Activated naive CD8-positive, alpha-beta T cell treated with anti-CD3 and anti-CD28 coated beads, Interleukin-2, amount 50 U/mL, for 16 hours (primary cell): Measurements from ENCODE around the gene PPFIA1.
"Not testable (repeated sequence)": the region's sequence is repeated elsewhere in the genome, so short reads cannot be mapped to it uniquely, and the experiment has no call there.

Source experiments
- DNase-seq: peaks from one replicate; pipeline ENCODE4 v3.0.0-alpha.2; 2020; ENCODE audit warnings: low read depth, low spot score

The PPFIA1 gene

GRCh38 chr11:70394211-70394950, 123.9 kb downstream of the PPFIA1 start:
- no peak for DNase-seq

GRCh38 chr11:70397336-70397982, 127.0 kb downstream of the PPFIA1 start:
- no peak for DNase-seq

DNA sequence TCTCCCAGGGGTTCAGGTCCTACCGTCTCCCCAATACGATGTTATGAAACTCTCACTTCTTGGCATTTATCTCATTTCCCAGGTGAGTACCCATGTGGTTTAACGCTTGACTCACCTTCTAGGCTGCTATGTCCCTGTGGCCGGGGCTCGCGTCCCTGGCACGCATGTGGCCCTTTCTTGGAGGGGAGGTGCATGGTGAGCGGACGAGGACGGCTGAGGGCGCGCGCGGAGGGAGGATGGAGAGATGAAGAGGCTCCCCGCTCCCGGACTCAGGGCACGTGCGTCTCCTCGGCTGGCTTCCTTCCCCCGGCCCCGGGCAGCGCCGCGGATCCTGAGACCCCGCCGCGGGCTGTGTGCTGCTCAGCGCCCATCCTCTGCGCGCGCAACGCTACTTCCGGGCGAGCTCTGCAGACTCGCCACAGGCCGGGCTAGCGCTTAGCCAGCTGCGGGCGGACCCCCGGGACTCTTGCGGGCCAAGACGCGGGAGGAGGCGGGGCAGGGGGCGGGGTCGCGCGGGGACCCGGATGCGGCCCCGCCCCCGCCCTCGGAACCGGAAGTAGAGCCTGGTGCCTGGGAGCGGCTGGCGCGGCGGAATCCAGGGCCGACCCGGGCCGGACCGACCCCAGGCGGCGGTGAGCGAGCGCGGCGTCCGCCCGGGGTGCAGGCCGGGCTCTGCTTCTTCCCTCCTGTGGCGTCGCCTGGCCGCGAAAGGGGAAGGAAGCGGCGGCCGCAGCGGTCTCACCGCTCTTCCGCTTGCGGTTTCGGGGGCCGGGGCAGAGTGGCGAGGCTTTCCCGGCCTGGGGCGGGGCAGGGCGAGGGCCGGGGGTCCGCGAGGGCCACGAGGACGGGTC, 127.7 kb downstream of the PPFIA1 start, which contains the start of gene CTTN:
CTTN (plus strand) TSS at position 547 of the 851 bp plus-strand sequence. CDS start 8,769 bp downstream, outside the sequence.
- DNase-seq, result peak; percentile 48

GRCh38 chr11:70398834-70399680, 128.6 kb downstream of the PPFIA1 start:
- no peak for DNase-seq

DNA sequence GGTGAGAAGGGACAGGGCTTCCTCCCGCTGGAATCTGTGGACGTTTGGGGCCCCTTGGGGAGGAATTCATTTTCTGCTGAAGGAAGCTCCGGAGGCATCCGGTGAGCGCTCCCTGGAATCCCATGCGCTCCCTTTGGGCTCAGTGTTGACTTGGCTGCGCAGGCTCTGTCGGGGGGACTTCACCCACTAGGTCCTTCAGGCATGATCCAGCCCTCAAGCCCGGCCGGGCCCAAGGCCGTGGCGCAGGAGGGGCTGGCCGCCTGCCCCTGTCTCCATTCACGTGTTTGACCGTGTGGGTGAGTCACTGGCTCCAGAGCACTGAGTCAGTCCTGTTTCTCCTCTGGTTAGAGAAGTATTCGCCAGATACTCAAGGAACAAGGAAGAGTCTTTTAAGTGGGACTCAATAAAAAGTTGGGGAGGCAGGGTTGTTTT, 129.2 kb downstream of the PPFIA1 start:
- no peak for DNase-seq

DNA sequence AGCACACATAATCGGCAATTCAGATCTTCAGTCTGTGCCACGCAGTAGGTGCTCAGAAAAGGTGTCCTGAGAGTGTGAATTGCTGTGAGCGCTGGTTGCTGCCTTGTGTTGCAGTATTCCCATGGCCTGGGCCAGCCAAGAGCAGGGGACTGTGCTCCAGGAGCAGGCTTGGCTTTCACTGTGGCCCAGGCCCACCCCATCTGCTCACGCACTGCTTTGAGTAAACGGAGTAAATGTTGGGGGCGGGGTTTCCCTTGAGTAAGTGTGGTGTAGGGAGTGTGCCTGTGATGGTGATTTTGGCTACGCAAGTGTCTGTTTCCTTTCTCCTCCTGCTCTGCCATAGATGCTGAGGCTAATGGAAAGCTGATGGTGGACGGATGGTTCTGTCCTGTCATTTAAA, 130.2 kb downstream of the PPFIA1 start:
- no peak for DNase-seq

DNA sequence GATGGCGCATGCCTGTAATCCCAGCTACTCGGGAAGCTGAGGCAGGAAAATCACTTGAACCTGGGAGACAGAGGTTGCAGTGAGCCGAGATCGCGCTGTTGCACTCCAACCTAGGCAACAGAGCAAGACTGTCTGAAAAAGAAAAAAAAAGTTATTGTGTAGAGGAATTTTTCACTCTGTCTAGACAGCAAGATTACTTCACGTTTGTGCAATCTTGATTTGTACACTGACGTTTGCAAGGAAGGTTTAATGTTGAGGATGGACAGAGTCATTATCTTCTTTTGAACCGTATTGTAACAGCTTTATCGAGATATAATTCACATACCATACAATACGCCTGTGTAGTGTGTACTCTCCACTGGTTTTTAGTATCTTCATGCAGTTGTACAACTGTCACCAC, 131.5 kb downstream of the PPFIA1 start:
- DNase-seq, result no peak

- DNase-seq, result no peak
Observed at GRCh38 chr11:70402685-70403084, 132.2 kb downstream of the PPFIA1 start.

DNA sequence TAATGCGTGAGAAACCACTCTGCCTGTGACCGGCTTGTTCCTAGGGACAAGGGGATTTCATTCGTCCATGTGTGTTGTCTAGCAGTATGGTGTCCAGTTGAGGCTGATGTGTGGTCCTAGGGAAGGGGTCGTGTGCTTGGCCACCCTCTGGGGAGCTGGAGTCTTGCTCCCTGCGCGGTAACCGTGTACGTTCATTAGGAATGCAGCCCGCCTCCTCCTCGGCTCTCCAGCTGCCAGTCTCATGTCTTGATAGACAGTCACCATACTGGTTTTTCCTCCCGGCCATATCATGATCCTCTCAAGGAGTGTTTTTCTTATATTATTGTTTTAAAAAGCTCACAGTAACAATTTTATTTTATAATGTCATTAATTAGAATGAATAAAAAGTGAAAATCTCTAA, 133.8 kb downstream of the PPFIA1 start:
- no peak for DNase-seq

DNA sequence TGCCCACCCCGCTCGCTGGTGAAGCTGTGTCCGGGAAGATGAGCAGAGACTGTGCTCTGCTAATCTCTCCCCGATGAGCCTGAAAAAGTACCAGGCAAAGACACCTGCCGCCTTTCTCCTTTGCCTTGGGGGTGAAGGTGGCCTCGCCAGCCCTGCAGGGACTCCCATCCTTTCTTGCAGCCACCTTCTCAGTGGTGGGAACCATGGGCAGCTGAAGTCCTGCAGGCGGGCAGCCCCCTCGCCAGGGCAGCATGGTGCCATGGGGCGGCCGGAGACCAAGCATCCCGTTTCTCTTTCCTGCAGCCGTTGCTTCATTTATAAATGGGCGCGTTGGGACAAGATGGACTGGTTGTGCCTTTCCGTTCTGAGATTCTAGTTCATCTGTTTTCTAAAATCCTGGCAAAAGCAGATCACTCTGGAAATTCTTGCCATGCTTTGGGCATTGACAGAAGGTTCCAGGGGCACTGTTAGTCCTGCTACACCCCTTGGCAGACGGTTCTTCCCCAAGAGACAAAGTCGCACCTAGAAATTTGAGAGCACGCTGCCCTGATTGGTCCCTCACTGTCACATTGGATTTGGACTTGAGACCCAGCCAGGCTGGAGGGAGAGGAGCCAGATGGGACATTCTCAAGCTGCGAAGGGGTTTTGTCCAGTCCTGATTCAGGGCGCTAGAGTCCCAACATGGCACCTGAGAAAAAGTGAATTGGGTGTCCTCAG, 135.3 kb downstream of the PPFIA1 start:
- DNase-seq, result no peak

DNA sequence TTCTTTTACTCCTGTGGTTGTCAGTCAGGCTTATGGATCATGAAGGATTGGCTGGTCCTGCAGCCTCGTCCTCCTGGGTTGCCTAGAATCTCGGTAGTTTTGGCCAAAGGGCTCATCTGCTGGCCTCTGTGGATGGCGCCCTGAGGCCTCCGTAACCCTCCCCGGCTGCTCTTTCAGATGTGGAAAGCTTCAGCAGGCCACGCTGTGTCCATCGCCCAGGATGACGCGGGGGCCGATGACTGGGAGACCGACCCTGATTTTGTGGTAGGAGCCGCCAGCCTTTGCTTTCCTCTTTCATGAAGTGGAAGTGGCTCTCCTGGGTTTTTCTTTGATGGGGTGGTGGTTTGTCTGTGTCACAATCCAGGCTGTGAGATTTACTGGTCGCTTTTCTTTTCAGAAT, 136.6 kb downstream of the PPFIA1 start:
- DNase-seq, result no peak

GRCh38 chr11:70407814-70408213, 137.3 kb downstream of the PPFIA1 start:
- no peak for DNase-seq

DNA sequence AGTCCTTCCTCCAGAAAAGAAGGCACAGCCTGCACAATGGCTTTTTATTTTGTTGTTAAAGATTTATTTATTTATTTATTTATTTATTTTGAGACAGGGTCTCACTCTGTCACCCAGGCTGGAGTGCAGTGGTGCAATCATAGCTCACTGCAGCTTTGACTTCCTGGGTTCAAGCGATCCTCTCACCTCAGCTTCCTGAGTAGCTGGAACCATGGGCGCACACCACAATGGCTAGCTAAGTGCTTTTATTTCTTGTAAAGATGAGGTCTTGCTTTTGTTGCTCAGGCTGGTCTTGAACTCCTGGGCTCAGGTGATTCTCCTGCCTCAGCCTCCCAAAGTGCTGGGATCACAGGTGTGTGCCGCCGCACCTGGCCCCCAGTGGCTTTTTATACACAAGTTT, 137.8 kb downstream of the PPFIA1 start:
- DNase-seq, result not testable (repeated sequence)

DNA sequence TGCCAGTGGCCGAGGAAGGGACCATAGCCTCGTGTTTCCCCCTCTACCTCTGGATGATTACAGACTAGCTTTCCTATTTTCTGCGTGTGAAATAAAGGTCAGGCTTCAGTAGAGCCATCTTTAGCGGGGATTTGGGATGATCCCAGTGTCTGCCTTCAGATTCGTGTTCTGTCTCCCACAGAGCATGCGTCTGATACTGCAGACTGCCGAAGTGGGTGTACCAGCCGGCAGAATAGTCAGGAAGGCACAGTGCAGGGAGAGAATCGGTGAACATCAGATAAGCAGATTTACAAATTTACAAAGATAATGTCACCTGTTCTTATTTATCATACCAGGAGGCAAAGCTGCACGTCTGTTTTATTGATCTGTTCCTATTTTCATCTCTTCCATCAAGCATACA, 138.9 kb downstream of the PPFIA1 start:
- DNase-seq, result no peak

GRCh38 chr11:70409871-70410270, 139.4 kb downstream of the PPFIA1 start:
- DNase-seq, result no peak

- no peak for DNase-seq
Observed at GRCh38 chr11:70410276-70411205, 140.1 kb downstream of the PPFIA1 start.

DNA sequence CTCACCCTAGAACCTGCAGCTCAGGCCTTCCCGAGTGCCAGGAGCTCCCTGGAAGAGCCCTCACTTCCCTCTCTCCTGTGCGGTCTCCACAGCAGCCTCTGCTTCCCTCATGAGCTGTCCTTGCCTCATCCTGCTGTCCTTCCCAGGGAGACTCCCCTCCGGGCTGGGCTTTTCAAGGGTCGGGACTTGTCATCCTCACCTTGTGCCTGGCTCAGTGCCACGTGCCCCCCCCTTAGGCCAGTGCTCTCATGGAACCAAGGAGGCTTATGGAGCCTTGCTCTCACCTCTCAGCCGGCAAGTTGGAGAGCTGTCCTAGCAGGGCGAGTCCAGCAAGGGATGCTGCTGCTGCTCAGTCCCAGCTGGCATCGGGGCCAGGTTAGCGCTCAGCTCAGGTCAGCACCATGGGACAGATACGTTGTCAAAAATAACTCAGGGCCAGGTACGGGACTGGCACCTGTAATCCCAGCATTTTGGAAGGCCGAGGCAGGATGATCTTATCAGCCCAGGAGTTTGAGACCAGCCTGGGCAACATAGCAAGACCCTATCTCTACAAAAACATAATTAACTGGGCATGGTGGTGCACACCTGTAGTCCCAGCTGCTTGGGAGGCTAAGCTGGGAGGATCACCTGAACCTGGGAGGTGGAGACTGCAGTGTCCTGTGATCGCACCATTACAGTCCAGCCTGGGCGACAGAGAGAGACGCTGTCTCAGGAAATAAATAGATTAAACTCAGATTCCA, 141.4 kb downstream of the PPFIA1 start:
- DNase-seq, result no peak

DNA sequence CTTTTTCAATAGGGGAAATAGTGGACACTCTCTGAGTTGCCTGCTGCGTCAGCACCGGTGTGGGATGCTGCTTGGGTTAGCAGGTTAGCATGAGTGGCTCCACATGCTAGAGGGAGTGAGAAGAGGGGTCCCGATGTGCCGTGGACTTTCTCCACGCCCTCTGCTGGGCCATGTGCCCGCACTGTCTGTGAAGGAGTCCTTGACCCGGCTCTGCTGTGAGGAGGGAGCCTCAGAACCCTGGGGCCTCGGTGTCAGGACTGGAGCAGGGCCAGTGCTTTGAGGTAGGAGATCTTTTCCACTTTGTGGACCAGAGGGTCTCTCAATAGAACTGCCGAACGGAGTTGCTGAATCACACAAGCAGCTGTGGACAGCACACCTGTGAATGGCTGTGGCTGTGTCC, 142.7 kb downstream of the PPFIA1 start:
- DNase-seq, result no peak
